GM06990 (cell line): ENCODE results near the gene BANK1.

Experiments used
- DNase-seq: peaks from one replicate; pipeline ENCODE4 v3.0.0-alpha.2; 2011; ENCODE audit not compliant: insufficient read length; ENCODE audit errors: extremely low read depth
- H3K27me3 ChIP-seq: replicated peaks from 2 replicates; pipeline ENCODE4 v1.6.0; 2011; ENCODE audit warnings: low read length; ENCODE audit not compliant: control insufficient read depth, insufficient read depth
- H3K36me3 ChIP-seq: 2 replicates; pipeline ENCODE4 v1.5.1; 2011; ENCODE audit warnings: low read length; ENCODE audit not compliant: control insufficient read depth, insufficient read depth
- H3K4me3 ChIP-seq: replicated peaks from 2 replicates; pipeline ENCODE4 v1.5.1; 2011; ENCODE audit warnings: low read depth, mild to moderate bottlenecking, control low read depth, low read length
- CTCF ChIP-seq: IDR thresholded peaks from 2 replicates; pipeline ENCODE4 v1.5.1; 2011; ENCODE audit warnings: low read length, control low read depth, mild to moderate bottlenecking, inconsistent platforms; ENCODE audit not compliant: insufficient read depth, poor library complexity, severe bottlenecking

BANK1 gene

GRCh38 chr4:101790521-101791181, at the start of gene BANK1:
Gene BANK1 (plus strand): TSS chr4:101790730. CDS start chr4:101790881, 151 bp downstream.
- TF ChIP-seq CTCF, result peak; percentile 59
- DNase-seq, result peak; percentile 89
- H3K36me3 ChIP-seq, result no peaks in the 10 kb centered on the region
- H3K4me3 ChIP-seq, result peak within 1 kb of the TSS; percentile 75
- H3K27me3 ChIP-seq, result no peaks in the 10 kb centered on the region

GRCh38 chr4:101753721-101754120, 36.8 kb upstream of the BANK1 start:
- no peaks in the 10 kb centered on the region for H3K36me3 ChIP-seq
- H3K4me3 ChIP-seq, result no peak overlapping the region
- no peak for DNase-seq
- H3K27me3 ChIP-seq, result no peaks in the 10 kb centered on the region
- TF ChIP-seq CTCF, result no peak

- TF ChIP-seq CTCF, result no peak
- H3K4me3 ChIP-seq, result no peak overlapping the region
- DNase-seq, result no peak
Measured at GRCh38 chr4:101756181-101756580, 34.3 kb upstream of the BANK1 start.

GRCh38 chr4:101761405-101761804, 29.1 kb upstream of the BANK1 start:
- no peak overlapping the region for H3K4me3 ChIP-seq
- DNase-seq, result no peak
- H3K36me3 ChIP-seq, result no peaks in the 10 kb centered on the region
- no peaks in the 10 kb centered on the region for H3K27me3 ChIP-seq
- TF ChIP-seq CTCF, result no peak

More at GRCh38 chr4:101756181-101756580, 34.3 kb upstream of the BANK1 start:
- Histone ChIP-seq H3K36me3 (no peaks in the 10 kb centered on the region), H3K27me3 (no peaks in the 10 kb centered on the region)

GRCh38 chr4:101762025-101762424, 28.5 kb upstream of the BANK1 start:
- Histone ChIP-seq H3K36me3 (no peaks in the 10 kb centered on the region), H3K27me3 (no peaks in the 10 kb centered on the region), H3K4me3 (no peak overlapping the region)
- no peak for TF ChIP-seq CTCF
- DNase-seq, result no peak

GRCh38 chr4:101762534-101762933, 28.0 kb upstream of the BANK1 start:
- no peak for TF ChIP-seq CTCF
- Histone ChIP-seq H3K36me3 (no peaks in the 10 kb centered on the region), H3K27me3 (no peaks in the 10 kb centered on the region), H3K4me3 (no peak overlapping the region)
- DNase-seq, result no peak
